Uterus (tissue), 4 donors: Measurements from ENCODE around the gene PDGFD. TPM values are rescaled to one million over a fixed set of nuclear protein-coding genes. Genes with fewer than 3 reads are reported as not detected.

ENCODE experiments used
- DNase-seq, 2 donors: peaks; one replicate each; pipeline ENCODE4 v3.0.0-alpha.2; 2019 to 2020
- H3K27ac ChIP-seq, 2 donors: fragments of 200-600 bp; sonication (generic); 1 replicate in 1 of 2; 2 replicates in 1 of 2; pipeline ENCODE4 v1.5.1; 2016 to 2018
- H3K27me3 ChIP-seq, 2 donors: fragments of 200-600 bp; sonication (generic); one replicate each; pipeline ENCODE4 v1.5.1; 2018 to 2019; ENCODE audit warnings: control low read depth in 1 of 2
- H3K36me3 ChIP-seq, 2 donors: fragments of 200-600 bp; sonication (generic); one replicate each; pipeline ENCODE4 v1.5.1; 2019; ENCODE audit warnings: control low read depth in 1 of 2
- H3K4me1 ChIP-seq, 2 donors: fragments of 200-600 bp; sonication (generic); one replicate each; pipeline ENCODE4 v1.5.1; 2018 to 2019; ENCODE audit warnings: control low read depth in 1 of 2
- H3K4me3 ChIP-seq, 2 donors: fragments of 200-600 bp; sonication (generic); 1 replicate in 1 of 2; 2 replicates in 1 of 2; pipeline ENCODE4 v1.5.1; 2018 to 2019; ENCODE audit warnings: mild to moderate bottlenecking in 1 of 2
- H3K9me3 ChIP-seq, 2 donors: fragments of 200-600 bp; sonication (generic); one replicate each; pipeline ENCODE4 v1.5.1; 2019; ENCODE audit warnings: control low read depth in 1 of 2
- CTCF ChIP-seq, 4 experiments: fragments of 200-600 bp in 2 of 4; fragments of 450-650 bp in 2 of 4; sonication (generic) in 2 of 4; IDR thresholded peaks; one replicate each; pipeline ENCODE4 v1.5.1; 2016 to 2019; ENCODE audit warnings: antibody characterized with exemption in 4 of 4, mild to moderate bottlenecking in 2 of 4, moderate library complexity in 1 of 4
- POLR2A ChIP-seq, 2 donors: fragments of 450-650 bp; IDR thresholded peaks; one replicate each; pipeline ENCODE4 v1.6.1; 2016; ENCODE audit warnings: antibody characterized with exemption in 2 of 2, mild to moderate bottlenecking in 1 of 2, moderate library complexity in 1 of 2
- intact Hi-C: fragments of 100-400 bp; cut with DNase I; formaldehyde crosslinking; loops from one replicate; pipeline ENCODE4 v1.15.1; 2023; ENCODE audit warnings: low total_unique reads
- total RNA-seq, 4 donors: library from RNA; depleted of rRNA in 3 of 4; stranded (reverse); fragments of >200 nt in 3 of 4; gene quantifications; one replicate each; pipeline versions ENCODE4 v1.1.0 to v1.2.4, GENCODE V29; 2014 to 2023
- donor health status: DM: yes; HTN: yes; CAD: no.

The PDGFD gene
- total RNA-seq, 4 donors from 2014 or later, result 2.8 to 57.9 (median 23.9) TPM

GRCh38 chr11:103907136-103907535, 256.8 kb downstream of the PDGFD start:
- intact Hi-C loops, result no loop called here
- Histone ChIP-seq H3K4me3 (no peak overlapping the region), H3K27me3 (no peaks in the 10 kb centered on the region), H3K9me3 (no peaks in the 10 kb centered on the region), H3K36me3 (no peaks in the 10 kb centered on the region), H3K4me1 (no peaks in the 10 kb centered on the region), H3K27ac (no peak overlapping the region)
- DNase-seq, result no peak
- TF ChIP-seq CTCF (IDR thresholded peaks at IDR 0.05) (no peak), POLR2A (IDR thresholded peaks at IDR 0.05) (no peak)

- no peak for DNase-seq
- TF ChIP-seq POLR2A (IDR thresholded peaks at IDR 0.05), result no peak
- TF ChIP-seq CTCF (IDR thresholded peaks at IDR 0.05), result no peak
- Histone ChIP-seq H3K9me3 (no peaks in the 10 kb centered on the region), H3K27ac (no peak overlapping the region), H3K4me1 (no peaks in the 10 kb centered on the region), H3K27me3 (no peaks in the 10 kb centered on the region), H3K36me3 (no peaks in the 10 kb centered on the region), H3K4me3 (no peak overlapping the region)
- intact Hi-C loops, result no loop called here
These were observed 257.6 kb downstream of the PDGFD start for GRCh38 chr11:103906291-103906867.

GRCh38 chr11:103904324-103904667, 259.7 kb downstream of the PDGFD start:
- no peaks in the 10 kb centered on the region for H3K27me3 ChIP-seq
- intact Hi-C loops, result no loop called here
- no peaks in the 10 kb centered on the region for H3K36me3 ChIP-seq
- H3K4me3 ChIP-seq, result no peak overlapping the region
- no peaks in the 10 kb centered on the region for H3K4me1 ChIP-seq
- no peak for DNase-seq
- TF ChIP-seq CTCF (IDR thresholded peaks at IDR 0.05) (no peak), POLR2A (IDR thresholded peaks at IDR 0.05) (no peak)
- no peaks in the 10 kb centered on the region for H3K9me3 ChIP-seq
- no peak overlapping the region for H3K27ac ChIP-seq

GRCh38 chr11:103903621-103904323, 260.2 kb downstream of the PDGFD start:
- Histone ChIP-seq H3K4me1 (no peaks in the 10 kb centered on the region), H3K9me3 (no peaks in the 10 kb centered on the region), H3K27me3 (no peaks in the 10 kb centered on the region), H3K27ac (no peak overlapping the region), H3K36me3 (no peaks in the 10 kb centered on the region), H3K4me3 (no peak overlapping the region)
- intact Hi-C loops, result no loop called here
- TF ChIP-seq POLR2A (IDR thresholded peaks at IDR 0.05) (no peak), CTCF (IDR thresholded peaks at IDR 0.05) (no peak)
- DNase-seq, result no peak

GRCh38 chr11:103902994-103903393, 261.0 kb downstream of the PDGFD start:
- H3K27me3 ChIP-seq, result no peaks in the 10 kb centered on the region
- intact Hi-C loops, result no loop called here
- H3K9me3 ChIP-seq, result no peaks in the 10 kb centered on the region
- H3K27ac ChIP-seq, result no peak overlapping the region
- TF ChIP-seq POLR2A (IDR thresholded peaks at IDR 0.05) (no peak), CTCF (IDR thresholded peaks at IDR 0.05) (no peak)
- no peaks in the 10 kb centered on the region for H3K4me1 ChIP-seq
- H3K4me3 ChIP-seq, result no peak overlapping the region
- no peaks in the 10 kb centered on the region for H3K36me3 ChIP-seq
- no peak for DNase-seq
